ENCODE results near the gene LPCAT1. TPM values are rescaled to one million over a fixed set of nuclear protein-coding genes. Genes with fewer than 3 reads are reported as not detected.

The LPCAT1 gene
- total and polyA plus RNA-seq, 2 of the 4 experiments (the other 2 are of a cell fraction): 17.7 to 33.6 TPM

- H3K79me1 ChIP-seq (ENCODE audit: low read depth in 1 of 2, low read length in 2 of 2): no peaks in the 10 kb centered on the region
- H3K56ac ChIP-seq (ENCODE audit: extremely low read depth, insufficient read depth, low read length): no peak overlapping the region
- H2BK15ac ChIP-seq (ENCODE audit: low read depth, low read length): no peak overlapping the region
- intact Hi-C loops (cut with micrococcal nuclease) (no loop called here), in situ Hi-C loops (cut with MboI; ENCODE audit: low sequenced_read_pairs) (no loop called here), dilution Hi-C loops (cut with HindIII; ENCODE audit: low sequenced_read_pairs, unreplicated experiment) (no loop called here)
- no peak overlapping the region for H3K18ac ChIP-seq (ENCODE audit: low read depth, low read length)
- H2BK120ac ChIP-seq (ENCODE audit: low read depth, low read length): no peak overlapping the region
- no peak overlapping the region for H2AK5ac ChIP-seq (ENCODE audit: low read depth, low read length)
- no peak overlapping the region for H3K4me2 ChIP-seq (ENCODE audit: low read depth, low read length)
- no TSS peak for BruUV-seq (replicated peaks)
- peaks cover 3% of the 10 kb centered on the region for H3K27me3 ChIP-seq (ENCODE audit: control insufficient read depth, insufficient read depth, low read length)
- TF ChIP-seq CHD1 (IDR thresholded peaks at IDR 0.05; ENCODE audit: low read depth, low read length) (no peak), BHLHE40 (IDR thresholded peaks at IDR 0.05; ENCODE audit: low read depth, low read length) (no peak), FOS (IDR thresholded peaks at IDR 0.05; ENCODE audit: low read depth, low read length) (no peak), RFX5 (IDR thresholded peaks at IDR 0.05; ENCODE audit: low read depth, low read length) (no peak), ELK1 (IDR thresholded peaks at IDR 0.05; ENCODE audit: borderline replicate concordance, low read depth, low read length) (no peak), SMC3 (IDR thresholded peaks at IDR 0.05; ENCODE audit: low read depth, low read length) (no peak), MAFK (IDR thresholded peaks at IDR 0.05; ENCODE audit: low read depth, low read length) (no peak), USF2 (IDR thresholded peaks at IDR 0.05; ENCODE audit: low read depth, low read length) (no peak)
- no peaks in the 10 kb centered on the region; the same call in 1 of the 2 replicates for H3K4me1 ChIP-seq (ENCODE audit: control insufficient read depth, insufficient read depth, low read length)
- POLR2A ChIA-PET (ENCODE audit: unreplicated experiment): no interaction called here
- H4K91ac ChIP-seq (ENCODE audit: insufficient read depth, low read depth, low read length): no peak overlapping the region
- 73% methylated on average over 3 of the region's 10 CpGs; no CpG with 5 or more reads in 1 of the 2 experiments for WGBS, 2 experiments (ENCODE audit: extremely low coverage in 2 of 2, insufficient read length in 1 of 2)
- no peak overlapping the region for H3K9ac ChIP-seq (ENCODE audit: low read depth, low read length)
- H2AFZ ChIP-seq (replicated peaks; ENCODE audit: low read length, poor library complexity): no peak overlapping the region
- ATAC-seq (ENCODE audit: low read depth) (no peak), DNase-seq (no peak)
- H3K4ac ChIP-seq (ENCODE audit: low read depth, low read length): no peak overlapping the region
- H4K8ac ChIP-seq (ENCODE audit: low read depth in 2 of 2, low read length in 2 of 2): no peak overlapping the region
- no peak overlapping the region for H3K4me3 ChIP-seq (ENCODE audit: insufficient read depth, low read depth, low read length)
- no peak overlapping the region for H3K23ac ChIP-seq (ENCODE audit: low read depth, low read length)
- no peaks in the 10 kb centered on the region for H3K36me3 ChIP-seq (ENCODE audit: control insufficient read depth, insufficient read depth, low read length)
- H3K9me3 ChIP-seq (ENCODE audit: control insufficient read depth, insufficient read depth, low read length): peaks cover 14% of the 10 kb centered on the region
- no peak overlapping the region for H4K5ac ChIP-seq (ENCODE audit: low read depth, low read length)
- H4K20me1 ChIP-seq (ENCODE audit: insufficient read depth, low read length): no peaks in the 10 kb centered on the region
- H3K9me1 ChIP-seq (ENCODE audit: insufficient read depth, low read length): no peaks in the 10 kb centered on the region
- H2BK5ac ChIP-seq (ENCODE audit: low read depth, low read length, poor library complexity, severe bottlenecking): no peak overlapping the region
- no peak overlapping the region for H2AK9ac ChIP-seq (replicated peaks; ENCODE audit: low read depth, low read length, poor library complexity)
- H3K14ac ChIP-seq (replicated peaks; ENCODE audit: low read depth, low read length): no peak overlapping the region
- H2BK20ac ChIP-seq (ENCODE audit: low read depth, low read length): no peak overlapping the region
- CTCF ChIA-PET: no interaction called here
- H3K27ac ChIP-seq (ENCODE audit: insufficient read depth, low read length): no peak overlapping the region
Measured at GRCh38 chr5:1436036-1436435, 87.7 kb downstream of the LPCAT1 start.

Measured in IMR-90 (cell line).